ENCODE measurements around the gene SLC35G3. TPM values are rescaled to one million over a fixed set of nuclear protein-coding genes. Genes with fewer than 3 reads are reported as not detected.

SLC35G3 gene
- total RNA-seq, 1 donor: not detected

Other genes starting within 250 kb of the SLC35G3 start
- 1.3 TPM for gene CCT6B, start 232.9 kb downstream of the SLC35G3 start, total RNA-seq
- gene ZNF830, start 232.9 kb downstream of the SLC35G3 start, total RNA-seq: 9.7 TPM
- 51.7 TPM for gene LIG3, start 213.9 kb downstream of the SLC35G3 start, total RNA-seq
- 24.2 TPM for gene RFFL, start 130.7 kb downstream of the SLC35G3 start, total RNA-seq
- gene RAD51D, start 74.5 kb downstream of the SLC35G3 start, total RNA-seq: 18.6 TPM
- gene FNDC8, start 72.8 kb downstream of the SLC35G3 start, total RNA-seq: not detected
- 59.2 TPM for gene NLE1, start 52.1 kb downstream of the SLC35G3 start, total RNA-seq
- under 0.01 TPM for gene UNC45B, start 46.6 kb downstream of the SLC35G3 start, total RNA-seq
- gene SLFN5, start 48.7 kb upstream of the SLC35G3 start, total RNA-seq: 0.81 TPM
- 45.8 TPM for gene SLFN11, start 179.2 kb upstream of the SLC35G3 start, total RNA-seq
- gene SLFN12, start 238.1 kb upstream of the SLC35G3 start, total RNA-seq: 3.2 TPM

Data from hematopoietic multipotent progenitor cell (in vitro differentiated cells).